Esophagus muscularis mucosa (tissue), 4 donors: ENCODE measurements around the gene NUBP2. TPM values are rescaled to one million over a fixed set of nuclear protein-coding genes. Genes with fewer than 3 reads are reported as not detected.

Experiments
- DNase-seq: peaks from one replicate; pipeline ENCODE4 v3.0.0-alpha.2; 2017; ENCODE audit errors: extremely low spot score
- H3K27ac ChIP-seq, 4 donors: fragments of 200-600 bp; sonication (generic); replicated peaks in 1 of 4; 1 replicate in 3 of 4; 2 replicates in 1 of 4; pipeline ENCODE4 v1.5.1; 2016 to 2019; ENCODE audit warnings: mild to moderate bottlenecking in 1 of 4
- H3K27me3 ChIP-seq, 4 donors: fragments of 200-600 bp; sonication (generic); one replicate each; pipeline versions ENCODE4 v1.5.1 to v1.6.0; 2016 to 2019
- H3K36me3 ChIP-seq, 4 donors: fragments of 200-600 bp; sonication (generic); one replicate each; pipeline ENCODE4 v1.5.1; 2016 to 2019
- H3K4me1 ChIP-seq, 4 donors: fragments of 200-600 bp; sonication (generic); one replicate each; pipeline ENCODE4 v1.5.1; 2016 to 2019
- H3K4me3 ChIP-seq, 4 donors: fragments of 200-600 bp; sonication (generic); 1 replicate in 2 of 4; 2 replicates in 2 of 4; pipeline ENCODE4 v1.5.1; 2016 to 2019; ENCODE audit warnings: mild to moderate bottlenecking in 4 of 4, moderate library complexity in 1 of 4
- H3K9me3 ChIP-seq, 4 donors: fragments of 200-600 bp; sonication (generic); 1 replicate in 3 of 4; 2 replicates in 1 of 4; pipeline ENCODE4 v1.5.1; 2016 to 2019
- CTCF ChIP-seq, 3 experiments: fragments of 200-600 bp in 2 of 3; fragments of 450-650 bp in 1 of 3; sonication (generic) in 2 of 3; IDR thresholded peaks; one replicate each; pipeline ENCODE4 v1.5.1; 2017 to 2019; ENCODE audit warnings: antibody characterized with exemption in 3 of 3, mild to moderate bottlenecking in 2 of 3, moderate library complexity in 1 of 3
- EP300 ChIP-seq: sonication (generic); formaldehyde crosslinking; IDR thresholded peaks from one replicate; pipeline ENCODE4 v1.6.1; 2017; ENCODE audit warnings: antibody characterized with exemption
- POLR2A ChIP-seq: fragments of 450-650 bp; IDR thresholded peaks from one replicate; pipeline ENCODE4 v1.6.1; 2017; ENCODE audit warnings: antibody characterized with exemption, moderate library complexity, mild to moderate bottlenecking, low read depth
- POLR2AphosphoS5 ChIP-seq, 2 donors: sonication (generic); formaldehyde crosslinking; IDR thresholded peaks; one replicate each; pipeline ENCODE4 v1.6.1; 2017; ENCODE audit warnings: antibody characterized with exemption in 2 of 2
- WGBS: methylation state at CpG from one replicate; pipeline ENCODE4 v1.1.5; 2018; 5-methylcytosine and 5-hydroxymethylcytosine counted together
- intact Hi-C: fragments of 100-400 bp; cut with DNase I; formaldehyde crosslinking; loops from one replicate; pipeline ENCODE4 v1.15.1; 2023
- total RNA-seq, 4 donors: library from RNA; depleted of rRNA; stranded (reverse); fragments of >200 nt; gene quantifications; one replicate each; pipeline versions ENCODE4 v1.1.0 to v1.2.1, GENCODE V29; 2016

NUBP2 gene
- total RNA-seq, 4 donors from 2014 or later = 82.7 to 93.8 (median 87.6) TPM

GRCh38 chr16:1758923-1759322 lies 23.8 kb upstream of the NUBP2 start:
- peaks cover 18 to 97% (median 91%) of the 10 kb centered on the region in 4 donors for H3K36me3 ChIP-seq
- no peak overlapping the region for H3K27ac ChIP-seq
- no peaks in the 10 kb centered on the region for H3K27me3 ChIP-seq
- intact Hi-C loops = no loop called here
- no peak overlapping the region for H3K4me3 ChIP-seq
- H3K4me1 ChIP-seq = peaks cover 0 to 8% (median 5%) of the 10 kb centered on the region in 4 donors
- TF ChIP-seq POLR2AphosphoS5 (IDR thresholded peaks at IDR 0.05) (no peak), POLR2A (no peak), EP300 (no peak), CTCF (IDR thresholded peaks at IDR 0.05) (no peak)
- H3K9me3 ChIP-seq = no peaks in the 10 kb centered on the region
- WGBS = 89% methylated on average over 11 of the region's 18 CpGs
- no peak for DNase-seq

GRCh38 chr16:1759511-1759910 lies 23.2 kb upstream of the NUBP2 start:
- TF ChIP-seq POLR2AphosphoS5 (IDR thresholded peaks at IDR 0.05) = no peak
- no peak for TF ChIP-seq EP300
- TF ChIP-seq POLR2A = no peak
- TF ChIP-seq CTCF (IDR thresholded peaks at IDR 0.05) = no peak
- DNase-seq = no peak
- intact Hi-C loops = no loop called here
- H3K4me1 ChIP-seq = peaks cover 0 to 10% (median 8%) of the 10 kb centered on the region in 4 donors
- no peak overlapping the region for H3K27ac ChIP-seq
- H3K27me3 ChIP-seq = no peaks in the 10 kb centered on the region
- WGBS = 92% methylated on average over 15 of the region's 21 CpGs
- H3K4me3 ChIP-seq = no peak overlapping the region
- peaks cover 18 to 97% (median 91%) of the 10 kb centered on the region in 4 donors for H3K36me3 ChIP-seq
- H3K9me3 ChIP-seq = no peaks in the 10 kb centered on the region

- intact Hi-C loops = no loop called here
- Histone ChIP-seq H3K4me1 (peaks cover 0 to 10% (median 8%) of the 10 kb centered on the region in 4 donors), H3K27ac (no peak overlapping the region), H3K36me3 (peaks cover 26 to 100% (median 91%) of the 10 kb centered on the region in 4 donors), H3K27me3 (no peaks in the 10 kb centered on the region), H3K4me3 (no peak overlapping the region), H3K9me3 (no peaks in the 10 kb centered on the region)
- DNase-seq = no peak
- WGBS = 91% methylated on average over 7 of the region's 15 CpGs
- no peak for TF ChIP-seq POLR2A
- TF ChIP-seq EP300 = no peak
- TF ChIP-seq POLR2AphosphoS5 (IDR thresholded peaks at IDR 0.05) = no peak
- TF ChIP-seq CTCF (IDR thresholded peaks at IDR 0.05) = no peak
Observed at GRCh38 chr16:1760911-1761310, 21.8 kb upstream of the NUBP2 start.

DNA sequence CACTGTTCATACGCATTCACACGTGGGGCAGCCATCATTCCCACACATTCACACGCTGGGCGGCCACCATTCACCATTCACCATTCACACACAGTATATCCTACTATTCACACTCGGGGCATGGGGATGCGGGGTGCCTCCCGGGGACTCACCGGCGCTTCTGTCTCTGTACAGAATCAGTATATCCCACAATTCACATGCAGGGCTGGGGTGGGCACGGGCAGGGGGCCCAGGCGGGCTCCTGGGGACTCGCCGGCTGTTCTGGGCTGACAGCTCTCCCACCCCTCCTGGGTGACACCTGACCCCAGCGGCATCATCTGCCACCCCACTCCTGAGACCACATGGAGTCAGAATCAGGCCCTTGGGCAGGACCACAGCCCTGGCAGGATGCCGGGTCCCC lies 21.0 kb upstream of the NUBP2 start:
- H3K9me3 ChIP-seq = no peaks in the 10 kb centered on the region
- no peak for DNase-seq
- no peak overlapping the region for H3K4me3 ChIP-seq
- TF ChIP-seq POLR2AphosphoS5 (IDR thresholded peaks at IDR 0.05) (no peak), EP300 (no peak), POLR2A (no peak), CTCF (IDR thresholded peaks at IDR 0.05) (no peak)
- peaks cover 0 to 10% (median 8%) of the 10 kb centered on the region in 4 donors for H3K4me1 ChIP-seq
- intact Hi-C loops = no loop called here
- H3K36me3 ChIP-seq = peaks cover 33 to 100% (median 95%) of the 10 kb centered on the region in 4 donors
- WGBS = 86% methylated on average over 15 of the region's 15 CpGs
- H3K27me3 ChIP-seq = no peaks in the 10 kb centered on the region
- H3K27ac ChIP-seq = no peak overlapping the region
